ENCODE data around the gene PIK3R6.

- no peak for TF ChIP-seq CTCF (IDR thresholded peaks at IDR 0.05)
- no peak for TF ChIP-seq EP300 (IDR thresholded peaks at IDR 0.05)
- TF ChIP-seq POLR2A (IDR thresholded peaks at IDR 0.05): no peak
Observed at GRCh38 chr17:8904686-8905085, 37.2 kb upstream of the PIK3R6 start.
